Vagina (tissue), 2 donors: ENCODE results near the gene HOOK2. TPM values are rescaled to one million over a fixed set of nuclear protein-coding genes. Genes with fewer than 3 reads are reported as not detected.
"Not testable (repeated sequence)": the region's sequence is repeated elsewhere in the genome, so short reads cannot be mapped to it uniquely, and the experiment has no call there.

Experiments
- DNase-seq, 2 donors: peaks; one replicate each; pipeline ENCODE4 v3.0.0-alpha.2; 2017; ENCODE audit errors: extremely low spot score in 2 of 2
- H3K27ac ChIP-seq: fragments of 200-600 bp; sonication (generic); one replicate; pipeline ENCODE4 v1.5.1; 2019
- H3K27me3 ChIP-seq: fragments of 200-600 bp; sonication (generic); one replicate; pipeline ENCODE4 v1.5.1; 2019
- H3K36me3 ChIP-seq, 2 donors: fragments of 200-600 bp; sonication (generic); one replicate each; pipeline ENCODE4 v1.5.1; 2017 to 2019
- H3K4me1 ChIP-seq: fragments of 200-600 bp; sonication (generic); one replicate; pipeline ENCODE4 v1.5.1; 2019
- H3K4me3 ChIP-seq, 2 donors: fragments of 200-600 bp; sonication (generic); 1 replicate in 1 of 2; 2 replicates in 1 of 2; pipeline ENCODE4 v1.5.1; 2016 to 2019
- H3K9me3 ChIP-seq: fragments of 200-600 bp; sonication (generic); one replicate; pipeline ENCODE4 v1.5.1; 2019
- POLR2A ChIP-seq, 2 donors: fragments of 450-650 bp; IDR thresholded peaks; one replicate each; pipeline ENCODE4 v1.6.1; 2017; ENCODE audit warnings: antibody characterized with exemption in 2 of 2, mild to moderate bottlenecking in 2 of 2, moderate library complexity in 2 of 2
- POLR2AphosphoS5 ChIP-seq, 2 donors: sonication (generic); formaldehyde crosslinking; IDR thresholded peaks; one replicate each; pipeline ENCODE4 v1.9.0; 2017; ENCODE audit warnings: antibody characterized with exemption in 2 of 2, mild to moderate bottlenecking in 2 of 2, low read depth in 1 of 2; ENCODE audit not compliant: insufficient read depth in 1 of 2
- intact Hi-C: fragments of 100-400 bp; cut with DNase I; formaldehyde crosslinking; loops from one replicate; pipeline ENCODE4 v1.15.1; 2023
- total RNA-seq: library from RNA; depleted of rRNA; stranded (reverse); fragments of >200 nt; gene quantifications from one replicate; pipeline ENCODE4 v1.2.3, GENCODE V29; 2016
- TF ChIP-seq, protein P1 (sequence below), 3 experiments: fragments of 450-650 bp in 2 of 3; fragments of 200-600 bp in 1 of 3; sonication (generic) in 1 of 3; IDR thresholded peaks; one replicate each; pipeline ENCODE4 v1.5.1; 2017 to 2019; ENCODE audit warnings: antibody characterized with exemption in 3 of 3, mild to moderate bottlenecking in 2 of 3, moderate library complexity in 2 of 3

Gene HOOK2
- 65.6 TPM for total RNA-seq

DNA sequence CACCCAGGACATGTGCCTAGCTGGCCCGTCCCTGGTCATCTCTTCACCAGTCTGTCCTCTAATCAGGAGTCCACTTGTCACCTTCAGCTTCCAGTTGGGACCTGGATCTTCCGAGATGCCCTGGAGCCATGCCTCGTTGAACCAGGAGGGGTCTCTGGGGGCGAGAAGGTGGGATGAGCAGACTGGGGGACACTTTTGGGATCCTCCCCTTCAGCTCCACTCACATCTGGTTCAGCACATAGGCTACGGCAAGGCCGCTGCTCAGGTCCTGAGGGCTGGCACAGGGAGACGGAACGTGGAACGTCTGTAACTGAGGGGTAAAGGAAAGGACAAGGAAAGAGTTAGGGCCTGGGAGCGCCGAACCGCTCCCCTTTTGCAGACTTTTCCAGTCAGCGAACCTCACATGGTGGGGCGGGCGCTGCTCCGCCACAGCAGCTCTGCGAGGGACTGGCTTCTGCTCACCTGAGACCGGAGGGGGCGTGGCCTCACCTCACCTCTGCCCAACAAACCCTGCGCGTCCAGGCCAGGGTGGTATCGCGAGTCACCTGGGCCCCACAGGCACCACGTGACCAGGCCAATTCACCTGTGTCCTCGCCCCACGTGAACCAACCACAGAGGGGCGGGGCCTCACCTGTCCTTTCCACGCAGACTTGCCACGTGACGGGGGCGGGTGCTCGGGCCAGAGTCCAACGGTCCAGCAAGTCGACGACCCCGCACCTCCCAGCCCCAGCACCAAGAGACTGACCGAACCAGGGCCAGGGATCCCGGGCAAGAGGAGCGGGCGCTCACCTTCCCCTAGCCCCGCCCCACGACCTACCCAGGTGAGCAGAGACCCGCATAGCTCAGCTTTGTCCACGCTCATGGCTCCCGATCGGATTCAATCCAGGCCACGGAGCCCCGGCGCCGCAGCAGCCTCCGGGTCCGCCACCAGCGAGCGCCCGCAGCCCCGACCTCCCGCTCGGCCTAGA is at the start of gene HOOK2:
HOOK2 (minus strand) TSS at position 965 of the 968 bp plus-strand sequence; CDS start at position 862, 103 bp downstream.
- H3K4me3 ChIP-seq: peak within 1 kb of the TSS; percentile 70 to 86
- H3K9me3 ChIP-seq: no peaks in the 10 kb centered on the region
- H3K27me3 ChIP-seq: no peaks in the 10 kb centered on the region
- intact Hi-C loops: no loop called here
- no peaks in the 10 kb centered on the region for H3K36me3 ChIP-seq
- no peak for DNase-seq
- peaks cover 38% of the 10 kb centered on the region for H3K4me1 ChIP-seq
- TF ChIP-seq POLR2A (IDR thresholded peaks at IDR 0.05): peak in 1 of 2 donors; percentile 25
- TF ChIP-seq POLR2AphosphoS5 (IDR thresholded peaks at IDR 0.05; ENCODE audit: insufficient read depth in 1 of 2, low read depth in 1 of 2): peak; percentile 47 to 53
- TF ChIP-seq, protein P1, sequence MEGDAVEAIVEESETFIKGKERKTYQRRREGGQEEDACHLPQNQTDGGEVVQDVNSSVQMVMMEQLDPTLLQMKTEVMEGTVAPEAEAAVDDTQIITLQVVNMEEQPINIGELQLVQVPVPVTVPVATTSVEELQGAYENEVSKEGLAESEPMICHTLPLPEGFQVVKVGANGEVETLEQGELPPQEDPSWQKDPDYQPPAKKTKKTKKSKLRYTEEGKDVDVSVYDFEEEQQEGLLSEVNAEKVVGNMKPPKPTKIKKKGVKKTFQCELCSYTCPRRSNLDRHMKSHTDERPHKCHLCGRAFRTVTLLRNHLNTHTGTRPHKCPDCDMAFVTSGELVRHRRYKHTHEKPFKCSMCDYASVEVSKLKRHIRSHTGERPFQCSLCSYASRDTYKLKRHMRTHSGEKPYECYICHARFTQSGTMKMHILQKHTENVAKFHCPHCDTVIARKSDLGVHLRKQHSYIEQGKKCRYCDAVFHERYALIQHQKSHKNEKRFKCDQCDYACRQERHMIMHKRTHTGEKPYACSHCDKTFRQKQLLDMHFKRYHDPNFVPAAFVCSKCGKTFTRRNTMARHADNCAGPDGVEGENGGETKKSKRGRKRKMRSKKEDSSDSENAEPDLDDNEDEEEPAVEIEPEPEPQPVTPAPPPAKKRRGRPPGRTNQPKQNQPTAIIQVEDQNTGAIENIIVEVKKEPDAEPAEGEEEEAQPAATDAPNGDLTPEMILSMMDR (IDR thresholded peaks at IDR 0.05): no peak
- H3K27ac ChIP-seq: peak within 1 kb of the TSS; percentile 94

- no peaks in the 10 kb centered on the region for H3K4me1 ChIP-seq
- intact Hi-C loops: no loop called here
- DNase-seq: no peak
- H3K4me3 ChIP-seq: no peak overlapping the region
- H3K36me3 ChIP-seq: no peaks in the 10 kb centered on the region
- H3K27me3 ChIP-seq: no peaks in the 10 kb centered on the region
- no peaks in the 10 kb centered on the region for H3K9me3 ChIP-seq
- H3K27ac ChIP-seq: no peak overlapping the region
- TF ChIP-seq, protein P1 (IDR thresholded peaks at IDR 0.05): no peak
- TF ChIP-seq POLR2AphosphoS5 (IDR thresholded peaks at IDR 0.05; ENCODE audit: insufficient read depth in 1 of 2, low read depth in 1 of 2) (no peak), POLR2A (IDR thresholded peaks at IDR 0.05) (no peak)
These were observed 46.4 kb upstream of the HOOK2 start for GRCh38 chr19:12821761-12822160.

DNA sequence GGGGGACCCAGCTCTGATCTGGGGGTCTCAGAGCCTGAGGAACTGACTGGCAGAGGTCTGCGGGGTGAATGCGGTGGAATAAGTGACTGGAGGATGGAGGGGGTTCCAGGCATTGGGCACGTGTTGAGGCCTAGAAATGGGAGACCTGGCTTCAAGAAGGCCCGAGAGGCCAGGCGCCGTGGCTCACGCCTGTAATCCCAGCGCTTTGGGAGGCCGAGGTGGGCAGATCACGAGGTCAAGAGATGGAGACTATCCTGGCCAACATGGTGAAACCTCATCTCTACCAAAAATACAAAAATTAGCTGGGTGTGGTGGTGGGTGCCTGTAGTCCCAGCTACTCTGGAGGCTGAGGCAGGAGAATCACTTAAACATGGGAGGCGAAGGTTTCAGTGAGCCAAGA is 42.5 kb upstream of the HOOK2 start:
- H3K36me3 ChIP-seq, H3K4me1 ChIP-seq, intact Hi-C loops: not testable (repeated sequence)

GRCh38 chr19:12817188-12817587 is 41.8 kb upstream of the HOOK2 start:
- H3K36me3 ChIP-seq, DNase-seq, H3K27me3 ChIP-seq, H3K4me1 ChIP-seq, H3K27ac ChIP-seq, intact Hi-C loops, H3K9me3 ChIP-seq, H3K4me3 ChIP-seq: not testable (repeated sequence)

More for the DNA sequence above, 42.5 kb upstream of the HOOK2 start:
- DNase-seq, H3K4me3 ChIP-seq, H3K27me3 ChIP-seq, H3K9me3 ChIP-seq, H3K27ac ChIP-seq: not testable (repeated sequence)

GRCh38 chr19:12815088-12815487 is 39.7 kb upstream of the HOOK2 start:
- Histone ChIP-seq H3K36me3 (peaks cover 0 to 16% of the 10 kb centered on the region in 2 donors), H3K27ac (no peak overlapping the region)
- no peak for TF ChIP-seq POLR2AphosphoS5 (IDR thresholded peaks at IDR 0.05; ENCODE audit: insufficient read depth in 1 of 2, low read depth in 1 of 2)
- TF ChIP-seq, protein P1 (IDR thresholded peaks at IDR 0.05): no peak
- TF ChIP-seq POLR2A (IDR thresholded peaks at IDR 0.05): no peak

More at GRCh38 chr19:12815088-12815487, 39.7 kb upstream of the HOOK2 start:
- no peaks in the 10 kb centered on the region for H3K27me3 ChIP-seq
- no peaks in the 10 kb centered on the region for H3K9me3 ChIP-seq
- intact Hi-C loops: no loop called here
- no peak for DNase-seq
- no peaks in the 10 kb centered on the region for H3K4me1 ChIP-seq
- no peak overlapping the region for H3K4me3 ChIP-seq
